Endodermal cell (in vitro differentiated cells): ENCODE results near the gene NTRK1. TPM values are rescaled to one million over a fixed set of nuclear protein-coding genes. Genes with fewer than 3 reads are reported as not detected.

Experiments used
- DNase-seq: peaks from one replicate; pipeline ENCODE4 v3.0.0-alpha.2; 2017
- H3K27ac ChIP-seq: 2 replicates; pipeline ENCODE4 v1.5.1; 2013; ENCODE audit warnings: mild to moderate bottlenecking, low read depth, low read length, moderate library complexity
- H3K27me3 ChIP-seq: 2 replicates; pipeline ENCODE4 v1.6.1; 2013; ENCODE audit warnings: mild to moderate bottlenecking, low read length, moderate library complexity; ENCODE audit not compliant: insufficient read depth, control insufficient read depth, poor library complexity, severe bottlenecking
- H3K36me3 ChIP-seq: 2 replicates; pipeline ENCODE4 v1.7.0; 2013; ENCODE audit warnings: mild to moderate bottlenecking, low read length, moderate library complexity; ENCODE audit not compliant: control insufficient read depth, insufficient read depth
- H3K4me1 ChIP-seq: one replicate; pipeline ENCODE4 v1.7.0; 2013; ENCODE audit warnings: low read length; ENCODE audit not compliant: control insufficient read depth, insufficient read depth
- H3K4me3 ChIP-seq: 2 replicates; pipeline ENCODE4 v1.5.1; 2013; ENCODE audit warnings: mild to moderate bottlenecking, low read length, moderate library complexity
- H3K9ac ChIP-seq: 2 replicates; pipeline ENCODE4 v1.6.1; 2013; ENCODE audit warnings: mild to moderate bottlenecking, low read length, moderate library complexity; ENCODE audit not compliant: poor library complexity, severe bottlenecking; ENCODE audit errors: extremely low read depth
- H3K9me3 ChIP-seq: 2 replicates; pipeline ENCODE4 v1.6.1; 2013; ENCODE audit warnings: mild to moderate bottlenecking, low read length, moderate library complexity; ENCODE audit not compliant: control insufficient read depth
- H3K27ac Mint-ChIP-seq: 2 replicates; pipeline ENCODE4 v1.8.0; 2020; ENCODE audit warnings: mixed read lengths
- H3K27me3 Mint-ChIP-seq: 2 replicates; pipeline ENCODE4 v1.8.0; 2021; ENCODE audit warnings: mild to moderate bottlenecking, mixed read lengths; ENCODE audit not compliant: insufficient read depth
- H3K36me3 Mint-ChIP-seq: 2 replicates; pipeline ENCODE4 v1.8.0; 2020; ENCODE audit warnings: low read depth, mixed read lengths
- H3K4me1 Mint-ChIP-seq: 2 replicates; pipeline ENCODE4 v1.8.0; 2020; ENCODE audit warnings: mixed read lengths
- H3K4me3 Mint-ChIP-seq: 2 replicates; pipeline ENCODE4 v1.8.0; 2020; ENCODE audit warnings: mild to moderate bottlenecking, moderate library complexity, mixed read lengths
- H3K9me3 Mint-ChIP-seq: 2 replicates; pipeline ENCODE4 v1.8.0; 2020; ENCODE audit warnings: mild to moderate bottlenecking, mixed read lengths
- CTCF ChIP-seq: fragments of 200-600 bp; sonication (generic); conservative IDR thresholded peaks from 2 replicates; pipeline ENCODE4 v1.5.0; 2021; ENCODE audit warnings: antibody characterized with exemption, mild to moderate bottlenecking
- WGBS, 2 experiments: methylation state at CpG; one replicate each; pipeline versions ENCODE4 v1.1.5 to v1.1.7; 2013; ENCODE audit warnings: missing lambda C conversion rate in 2 of 2, mixed read lengths in 1 of 2; ENCODE audit not compliant: insufficient coverage in 1 of 2, insufficient read length in 1 of 2; 5-methylcytosine and 5-hydroxymethylcytosine counted together
- total RNA-seq, 2 donors: library from RNA; stranded (reverse); fragmentation: NEBNext Ultra II Directional in 1 of 2; extraction: Animal tissue kit (Norgen Biotek cat#: 25700) in 1 of 2; gene quantifications; 2 replicates in 1 of 2; 3 replicates in 1 of 2; pipeline ENCODE4 v1.2.1, GENCODE V29; 2021

Gene NTRK1
- total RNA-seq, 2 donors from 2014 or later: 0.44 to 0.82 TPM

- WGBS, 2 experiments: 15 to 23% methylated on average over 27 to 68 of the region's 69 CpGs
- peak; percentile 85 for DNase-seq
- no peaks in the 10 kb centered on the region for H3K36me3 Mint-ChIP-seq
- H3K27ac ChIP-seq: no peak overlapping the region
- H3K4me3 Mint-ChIP-seq: peak overlapping the region; percentile 38
- TF ChIP-seq CTCF: no peak
- H3K4me1 ChIP-seq: no peaks in the 10 kb centered on the region
- no peaks in the 10 kb centered on the region for H3K36me3 ChIP-seq
- H3K4me1 Mint-ChIP-seq: peaks cover 12% of the 10 kb centered on the region
- no peak overlapping the region for H3K4me3 ChIP-seq
- no peaks in the 10 kb centered on the region for H3K9me3 Mint-ChIP-seq
- no peak overlapping the region for H3K27ac Mint-ChIP-seq
- peaks cover 100% of the 10 kb centered on the region for H3K27me3 Mint-ChIP-seq
- H3K27me3 ChIP-seq: peaks cover 90% of the 10 kb centered on the region
- no peaks in the 10 kb centered on the region for H3K9me3 ChIP-seq
- H3K9ac ChIP-seq: no peak overlapping the region
These were observed 15.4 kb upstream of the NTRK1 start for GRCh38 chr1:156845055-156845952.

GRCh38 chr1:156845953-156846545 lies 14.6 kb upstream of the NTRK1 start:
- no peaks in the 10 kb centered on the region for H3K36me3 ChIP-seq
- no peak for TF ChIP-seq CTCF
- WGBS, 2 experiments: 49 to 85% methylated on average over 8 to 18 of the region's 18 CpGs
- Mint-ChIP-seq H3K27me3 (peaks cover 99% of the 10 kb centered on the region), H3K36me3 (no peaks in the 10 kb centered on the region), H3K27ac (no peak overlapping the region), H3K4me3 (no peak overlapping the region), H3K9me3 (no peaks in the 10 kb centered on the region), H3K4me1 (peaks cover 12% of the 10 kb centered on the region)
- no peak overlapping the region for H3K4me3 ChIP-seq
- H3K9me3 ChIP-seq: no peaks in the 10 kb centered on the region
- no peaks in the 10 kb centered on the region for H3K4me1 ChIP-seq
- no peak for DNase-seq
- H3K27me3 ChIP-seq: peaks cover 96% of the 10 kb centered on the region
- no peak overlapping the region for H3K27ac ChIP-seq
- no peak overlapping the region for H3K9ac ChIP-seq

GRCh38 chr1:156846643-156847042 lies 14.0 kb upstream of the NTRK1 start:
- WGBS, 2 experiments: 80 to 91% methylated on average over 4 to 5 of the region's 5 CpGs
- no peaks in the 10 kb centered on the region for H3K9me3 Mint-ChIP-seq
- H3K4me1 Mint-ChIP-seq: peaks cover 12% of the 10 kb centered on the region
- no peak for TF ChIP-seq CTCF
- no peak overlapping the region for H3K27ac Mint-ChIP-seq
- Histone ChIP-seq H3K4me3 (no peak overlapping the region), H3K36me3 (no peaks in the 10 kb centered on the region), H3K9ac (no peak overlapping the region), H3K4me1 (no peaks in the 10 kb centered on the region), H3K27ac (no peak overlapping the region), H3K27me3 (peaks cover 99% of the 10 kb centered on the region), H3K9me3 (no peaks in the 10 kb centered on the region)
- H3K36me3 Mint-ChIP-seq: no peaks in the 10 kb centered on the region
- no peak overlapping the region for H3K4me3 Mint-ChIP-seq
- DNase-seq: no peak
- peaks cover 99% of the 10 kb centered on the region for H3K27me3 Mint-ChIP-seq
